ENCODE results near the gene LCN2.

The LCN2 gene

GRCh38 chr9:128149951-128150593 lies 819 bp downstream of the LCN2 start:
- no peak for DNase-seq (ENCODE audit: low read depth, low spot score)

- no peak for DNase-seq (ENCODE audit: low read depth, low spot score)
Measured at GRCh38 chr9:128150594-128151308, 1.5 kb downstream of the LCN2 start.

- DNase-seq (ENCODE audit: low read depth, low spot score), result no peak
Measured at GRCh38 chr9:128151309-128152132, 2.3 kb downstream of the LCN2 start.

- no peak for DNase-seq (ENCODE audit: low read depth, low spot score)
Measured at GRCh38 chr9:128152133-128153059, 3.1 kb downstream of the LCN2 start.

GRCh38 chr9:128153060-128153946 lies 4.0 kb downstream of the LCN2 start:
- DNase-seq (ENCODE audit: low read depth, low spot score), result no peak

GRCh38 chr9:128153947-128154695 lies 4.9 kb downstream of the LCN2 start:
- no peak for DNase-seq (ENCODE audit: low read depth, low spot score)

- DNase-seq (ENCODE audit: low read depth, low spot score), result no peak
Measured at GRCh38 chr9:128155736-128156500, 6.7 kb downstream of the LCN2 start.

- DNase-seq (ENCODE audit: low read depth, low spot score), result no peak
Measured at GRCh38 chr9:128159522-128159783, 10.2 kb downstream of the LCN2 start.

- DNase-seq (ENCODE audit: low read depth, low spot score), result peak; percentile 55
Measured at GRCh38 chr9:128159784-128160602, 10.7 kb downstream of the LCN2 start, which contains the start of gene BBLN. Gene BBLN (plus strand): TSS chr9:128160265. CDS start chr9:128160408, 143 bp downstream.

- DNase-seq (ENCODE audit: low read depth, low spot score), result no peak
Measured at GRCh38 chr9:128160603-128160987, 11.3 kb downstream of the LCN2 start.

GRCh38 chr9:128161215-128161902 lies 12.1 kb downstream of the LCN2 start:
- no peak for DNase-seq (ENCODE audit: low read depth, low spot score)

- DNase-seq (ENCODE audit: low read depth, low spot score), result no peak
Measured at GRCh38 chr9:128162215-128163026, 13.2 kb downstream of the LCN2 start.

- DNase-seq (ENCODE audit: low read depth, low spot score), result no peak
Measured at GRCh38 chr9:128163027-128163515, 13.8 kb downstream of the LCN2 start.

GRCh38 chr9:128163523-128164306 lies 14.5 kb downstream of the LCN2 start:
- DNase-seq (ENCODE audit: low read depth, low spot score), result no peak

- DNase-seq (ENCODE audit: low read depth, low spot score), result no peak
Measured at GRCh38 chr9:128164307-128164885, 15.1 kb downstream of the LCN2 start.
